HL-60 (cell line): ENCODE results near the gene CACNA2D3.

Experiments
- DNase-seq, 2 experiments: peaks; one replicate each; pipeline ENCODE4 v3.0.0-alpha.2; 2010 to 2020; ENCODE audit warnings: low read depth in 1 of 2, low spot score in 1 of 2
- H3K27ac ChIP-seq: fragments of 250-450 bp; sonication (Bioruptor Pico); replicated peaks from 2 replicates; pipeline ENCODE4 v1.5.1; 2020; ENCODE audit warnings: mild to moderate bottlenecking, moderate library complexity
- H3K27me3 ChIP-seq: fragments of 250-450 bp; sonication (Bioruptor Pico); 2 replicates; pipeline ENCODE4 v1.5.1; 2021; ENCODE audit warnings: mild to moderate bottlenecking, moderate library complexity; ENCODE audit not compliant: insufficient read depth, poor library complexity, severe bottlenecking
- H3K4me3 ChIP-seq: replicated peaks from 2 replicates; pipeline ENCODE4 v1.5.1; 2011; ENCODE audit warnings: mild to moderate bottlenecking, control low read depth, low read length; ENCODE audit not compliant: insufficient read depth
- GABPA ChIP-seq: IDR thresholded peaks from 2 replicates; pipeline ENCODE4 v1.6.1; 2012; ENCODE audit warnings: low read depth
- POLR2AphosphoS5 ChIP-seq: IDR thresholded peaks from 2 replicates; pipeline ENCODE4 v1.6.1; 2012; ENCODE audit warnings: low read depth
- SPI1 ChIP-seq: IDR thresholded peaks from 2 replicates; pipeline ENCODE4 v1.6.1; 2012; ENCODE audit warnings: low read depth, mild to moderate bottlenecking, borderline replicate concordance
- TF ChIP-seq, protein P1 (sequence below): IDR thresholded peaks from 2 replicates; pipeline ENCODE4 v1.6.1; 2012; ENCODE audit warnings: low read depth; ENCODE audit not compliant: insufficient replicate concordance
- TF ChIP-seq, protein P2 (sequence below): IDR thresholded peaks from one replicate; pipeline ENCODE4 v1.5.1; 2011; ENCODE audit warnings: low read length, control low read depth, inconsistent platforms; ENCODE audit not compliant: insufficient read depth

CACNA2D3 gene

DNA sequence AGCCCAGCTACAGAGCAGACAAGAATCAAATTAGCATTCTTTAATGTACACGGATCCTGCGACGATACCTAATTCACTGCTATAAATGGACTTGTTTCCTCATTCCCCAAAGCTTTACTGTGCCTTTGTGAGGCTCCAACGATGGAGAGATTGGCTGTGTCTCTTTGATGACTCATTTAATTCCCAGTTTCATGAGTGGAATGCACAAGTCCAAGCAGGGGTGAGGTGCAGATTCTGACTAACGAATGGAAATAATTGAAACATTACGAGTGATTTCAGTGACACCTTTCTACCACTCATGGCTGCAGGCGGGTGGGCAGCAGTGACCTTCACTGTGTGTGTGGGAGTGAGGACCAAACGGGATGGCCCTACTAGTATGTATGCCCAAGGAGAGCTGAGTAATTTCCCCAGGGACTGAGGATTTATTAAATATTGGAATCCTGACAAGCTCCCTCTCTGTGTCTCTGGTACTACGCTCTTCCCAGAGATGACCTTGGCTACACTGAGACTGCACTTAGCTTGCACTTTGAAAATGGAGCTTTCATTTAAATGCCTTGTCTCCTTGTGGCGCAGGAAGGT, 156.7 kb downstream of the CACNA2D3 start:
- TF ChIP-seq, protein P1, sequence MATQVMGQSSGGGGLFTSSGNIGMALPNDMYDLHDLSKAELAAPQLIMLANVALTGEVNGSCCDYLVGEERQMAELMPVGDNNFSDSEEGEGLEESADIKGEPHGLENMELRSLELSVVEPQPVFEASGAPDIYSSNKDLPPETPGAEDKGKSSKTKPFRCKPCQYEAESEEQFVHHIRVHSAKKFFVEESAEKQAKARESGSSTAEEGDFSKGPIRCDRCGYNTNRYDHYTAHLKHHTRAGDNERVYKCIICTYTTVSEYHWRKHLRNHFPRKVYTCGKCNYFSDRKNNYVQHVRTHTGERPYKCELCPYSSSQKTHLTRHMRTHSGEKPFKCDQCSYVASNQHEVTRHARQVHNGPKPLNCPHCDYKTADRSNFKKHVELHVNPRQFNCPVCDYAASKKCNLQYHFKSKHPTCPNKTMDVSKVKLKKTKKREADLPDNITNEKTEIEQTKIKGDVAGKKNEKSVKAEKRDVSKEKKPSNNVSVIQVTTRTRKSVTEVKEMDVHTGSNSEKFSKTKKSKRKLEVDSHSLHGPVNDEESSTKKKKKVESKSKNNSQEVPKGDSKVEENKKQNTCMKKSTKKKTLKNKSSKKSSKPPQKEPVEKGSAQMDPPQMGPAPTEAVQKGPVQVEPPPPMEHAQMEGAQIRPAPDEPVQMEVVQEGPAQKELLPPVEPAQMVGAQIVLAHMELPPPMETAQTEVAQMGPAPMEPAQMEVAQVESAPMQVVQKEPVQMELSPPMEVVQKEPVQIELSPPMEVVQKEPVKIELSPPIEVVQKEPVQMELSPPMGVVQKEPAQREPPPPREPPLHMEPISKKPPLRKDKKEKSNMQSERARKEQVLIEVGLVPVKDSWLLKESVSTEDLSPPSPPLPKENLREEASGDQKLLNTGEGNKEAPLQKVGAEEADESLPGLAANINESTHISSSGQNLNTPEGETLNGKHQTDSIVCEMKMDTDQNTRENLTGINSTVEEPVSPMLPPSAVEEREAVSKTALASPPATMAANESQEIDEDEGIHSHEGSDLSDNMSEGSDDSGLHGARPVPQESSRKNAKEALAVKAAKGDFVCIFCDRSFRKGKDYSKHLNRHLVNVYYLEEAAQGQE, result no peak
- TF ChIP-seq GABPA (no peak), POLR2AphosphoS5 (no peak), SPI1 (no peak)
- TF ChIP-seq, protein P2, sequence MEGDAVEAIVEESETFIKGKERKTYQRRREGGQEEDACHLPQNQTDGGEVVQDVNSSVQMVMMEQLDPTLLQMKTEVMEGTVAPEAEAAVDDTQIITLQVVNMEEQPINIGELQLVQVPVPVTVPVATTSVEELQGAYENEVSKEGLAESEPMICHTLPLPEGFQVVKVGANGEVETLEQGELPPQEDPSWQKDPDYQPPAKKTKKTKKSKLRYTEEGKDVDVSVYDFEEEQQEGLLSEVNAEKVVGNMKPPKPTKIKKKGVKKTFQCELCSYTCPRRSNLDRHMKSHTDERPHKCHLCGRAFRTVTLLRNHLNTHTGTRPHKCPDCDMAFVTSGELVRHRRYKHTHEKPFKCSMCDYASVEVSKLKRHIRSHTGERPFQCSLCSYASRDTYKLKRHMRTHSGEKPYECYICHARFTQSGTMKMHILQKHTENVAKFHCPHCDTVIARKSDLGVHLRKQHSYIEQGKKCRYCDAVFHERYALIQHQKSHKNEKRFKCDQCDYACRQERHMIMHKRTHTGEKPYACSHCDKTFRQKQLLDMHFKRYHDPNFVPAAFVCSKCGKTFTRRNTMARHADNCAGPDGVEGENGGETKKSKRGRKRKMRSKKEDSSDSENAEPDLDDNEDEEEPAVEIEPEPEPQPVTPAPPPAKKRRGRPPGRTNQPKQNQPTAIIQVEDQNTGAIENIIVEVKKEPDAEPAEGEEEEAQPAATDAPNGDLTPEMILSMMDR, result no peak
- H3K27ac ChIP-seq, result no peak overlapping the region
- no peak for DNase-seq
- H3K4me3 ChIP-seq, result no peak overlapping the region
- H3K27me3 ChIP-seq, result no peaks in the 10 kb centered on the region

DNA sequence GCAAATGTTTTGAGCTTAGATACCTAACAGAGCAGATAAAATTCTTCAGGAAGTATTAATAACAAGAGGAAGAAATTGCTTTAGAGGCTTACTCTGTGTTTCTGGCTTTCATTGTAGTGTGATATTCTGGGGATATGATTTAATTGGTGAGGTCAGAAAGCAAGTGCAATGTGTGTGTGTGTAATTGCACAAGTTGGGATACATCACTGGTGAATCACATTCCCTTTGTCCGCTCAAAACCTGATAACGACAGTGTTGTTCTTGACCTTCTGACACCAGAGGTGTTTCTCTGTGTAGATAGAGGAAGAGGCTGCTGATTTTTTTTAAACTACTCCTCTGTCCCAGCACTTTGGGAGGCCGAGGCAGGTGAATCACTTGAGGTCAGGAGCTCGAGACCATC, 161.1 kb downstream of the CACNA2D3 start:
- no peak overlapping the region for H3K27ac ChIP-seq
- no peaks in the 10 kb centered on the region for H3K27me3 ChIP-seq
- no peak for DNase-seq

DNA sequence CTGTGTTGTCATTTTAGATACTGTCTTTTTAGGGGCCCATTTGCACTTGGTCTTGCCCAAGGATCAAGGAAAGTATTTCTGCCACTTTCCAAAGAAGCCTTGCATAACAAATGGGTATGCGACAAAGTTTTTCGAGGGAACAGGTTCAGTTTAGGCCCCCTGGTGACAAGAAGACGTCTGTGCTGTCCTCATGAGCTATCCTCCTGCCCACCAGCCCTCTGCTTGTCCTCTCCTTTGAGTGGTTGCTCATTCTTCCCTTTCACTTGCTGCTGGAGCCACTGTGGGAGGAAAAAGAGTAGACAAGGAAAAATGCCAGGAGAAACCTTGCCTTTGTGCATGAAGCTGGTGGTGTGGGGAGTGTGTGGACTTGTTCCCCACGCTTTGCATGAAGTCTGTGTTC, 171.9 kb downstream of the CACNA2D3 start:
- no peak overlapping the region for H3K4me3 ChIP-seq
- TF ChIP-seq, protein P1, result no peak
- DNase-seq, result peak in 1 of 2 experiments; percentile 1
- no peaks in the 10 kb centered on the region for H3K27me3 ChIP-seq
- no peak overlapping the region for H3K27ac ChIP-seq

More for the DNA sequence above, 161.1 kb downstream of the CACNA2D3 start:
- H3K4me3 ChIP-seq, result no peak overlapping the region
- TF ChIP-seq, protein P1, result no peak
- no peak for TF ChIP-seq SPI1

DNA sequence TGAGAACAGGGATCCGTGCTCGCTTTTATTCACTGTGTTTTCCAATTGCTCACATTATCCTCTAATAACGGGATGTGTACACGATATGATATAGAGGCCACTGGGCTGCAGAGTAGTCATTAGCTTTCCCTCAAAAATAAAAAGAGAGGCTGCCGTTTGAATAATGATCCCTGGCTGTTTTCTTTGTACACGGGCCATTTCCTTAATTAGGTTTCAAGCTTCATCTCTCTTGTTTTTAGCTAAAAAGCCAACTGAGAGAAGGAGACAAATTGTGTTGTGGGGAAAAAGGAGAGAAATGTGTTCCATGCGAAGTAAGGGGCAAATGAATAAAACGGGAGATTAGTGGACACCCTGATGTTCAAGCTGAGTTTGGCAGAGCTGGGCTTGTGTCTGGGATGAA, 174.2 kb downstream of the CACNA2D3 start:
- TF ChIP-seq, protein P1, result no peak
- TF ChIP-seq POLR2AphosphoS5, result no peak
- TF ChIP-seq GABPA, result no peak
- no peak for TF ChIP-seq SPI1
- TF ChIP-seq, protein P2, result no peak
- no peak overlapping the region for H3K27ac ChIP-seq
- H3K4me3 ChIP-seq, result no peak overlapping the region

More for the DNA sequence above, 174.2 kb downstream of the CACNA2D3 start:
- H3K27me3 ChIP-seq, result no peaks in the 10 kb centered on the region
- DNase-seq, result no peak
